ENCODE measurements around the gene TMTC2.
"Not testable (repeated sequence)": the region's sequence is repeated elsewhere in the genome, so short reads cannot be mapped to it uniquely, and the experiment has no call there.

Gene TMTC2

DNA sequence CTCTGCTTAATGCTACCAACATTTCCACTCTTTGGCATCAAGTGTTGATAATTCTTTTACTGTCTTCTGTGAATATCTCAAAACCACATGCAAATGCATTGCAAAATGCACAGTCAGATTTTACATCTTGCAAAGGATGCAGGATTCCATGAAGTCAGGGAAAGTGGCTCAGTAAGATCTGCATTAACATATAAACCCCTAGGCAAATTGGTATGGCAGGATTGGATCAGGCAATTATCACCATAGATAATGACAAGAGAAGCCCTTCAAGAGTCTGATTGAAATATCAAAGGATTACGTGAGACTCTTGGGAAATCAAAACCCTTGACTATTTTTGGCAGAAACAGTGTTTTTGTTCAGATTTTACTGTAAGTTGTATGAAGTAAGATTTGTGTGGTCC, 71.0 kb downstream of the TMTC2 start:
- Mint-ChIP-seq H3K9me3 (no peaks in the 10 kb centered on the region), H3K36me3 (ENCODE audit: insufficient read depth) (no peaks in the 10 kb centered on the region), H3K4me3 (no peak overlapping the region), H3K27ac (no peak overlapping the region), H3K27me3 (no peaks in the 10 kb centered on the region), H3K4me1 (ENCODE audit: low read depth in 2 of 2) (no peaks in the 10 kb centered on the region)
- DNase-seq = no peak
- no peak for ATAC-seq (replicated peaks)

DNA sequence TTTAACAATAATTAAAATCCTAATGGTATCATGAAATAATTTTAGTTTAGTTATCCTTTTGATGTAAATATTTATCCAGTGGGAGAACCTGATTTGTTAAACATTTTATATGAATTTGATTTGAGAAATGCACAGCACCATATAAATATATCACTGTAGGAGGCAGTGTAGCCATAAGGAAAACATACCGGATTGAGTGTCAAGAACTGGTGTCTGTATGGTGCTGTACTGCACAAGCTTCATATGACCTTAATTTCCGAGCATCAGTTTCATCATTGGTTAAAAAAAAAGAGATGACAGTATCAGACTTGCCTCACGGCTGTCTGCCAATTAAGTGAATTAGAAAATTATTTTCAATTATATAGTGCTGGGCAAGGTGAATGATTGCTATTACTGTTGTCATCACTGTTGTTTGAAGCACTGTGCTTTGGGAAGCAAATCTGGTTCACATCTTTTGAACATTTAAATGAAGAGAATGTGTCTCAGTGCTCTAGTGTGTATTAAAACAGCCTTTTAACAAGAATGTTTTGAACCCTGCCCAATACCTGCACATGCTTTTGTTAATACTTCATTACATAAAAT, 72.1 kb downstream of the TMTC2 start:
- ATAC-seq (replicated peaks) = no peak
- Mint-ChIP-seq H3K27ac (no peak overlapping the region), H3K27me3 (no peaks in the 10 kb centered on the region), H3K4me3 (no peak overlapping the region), H3K36me3 (ENCODE audit: insufficient read depth) (no peaks in the 10 kb centered on the region), H3K4me1 (ENCODE audit: low read depth in 2 of 2) (no peaks in the 10 kb centered on the region), H3K9me3 (no peaks in the 10 kb centered on the region)
- DNase-seq = no peak

DNA sequence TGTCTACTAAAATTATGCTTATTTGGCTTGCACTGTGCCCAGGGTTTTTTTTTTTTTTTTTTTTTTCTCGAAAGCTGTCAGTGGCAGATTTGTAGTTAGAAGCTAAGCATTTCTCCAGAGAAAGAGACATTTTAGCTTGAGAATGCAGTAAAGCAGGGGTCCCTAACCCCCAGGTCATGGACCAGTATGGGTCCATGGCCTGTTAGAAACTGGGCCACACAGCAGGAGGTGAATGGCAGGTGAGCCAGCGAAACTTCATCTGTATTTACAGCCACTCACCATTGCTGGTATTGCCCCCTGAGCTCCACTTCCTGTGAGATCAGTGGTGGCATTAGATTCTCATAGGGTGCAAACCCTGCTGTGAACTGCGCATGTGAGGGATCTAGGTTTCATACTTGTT, 73.7 kb downstream of the TMTC2 start:
- DNase-seq (no peak), ATAC-seq (replicated peaks) (no peak)
- H3K4me3 Mint-ChIP-seq = no peak overlapping the region
- no peaks in the 10 kb centered on the region for H3K4me1 Mint-ChIP-seq (ENCODE audit: low read depth in 2 of 2)
- H3K27me3 Mint-ChIP-seq = no peaks in the 10 kb centered on the region
- H3K36me3 Mint-ChIP-seq (ENCODE audit: insufficient read depth) = peaks cover 3% of the 10 kb centered on the region
- no peak overlapping the region for H3K27ac Mint-ChIP-seq
- no peaks in the 10 kb centered on the region for H3K9me3 Mint-ChIP-seq

DNA sequence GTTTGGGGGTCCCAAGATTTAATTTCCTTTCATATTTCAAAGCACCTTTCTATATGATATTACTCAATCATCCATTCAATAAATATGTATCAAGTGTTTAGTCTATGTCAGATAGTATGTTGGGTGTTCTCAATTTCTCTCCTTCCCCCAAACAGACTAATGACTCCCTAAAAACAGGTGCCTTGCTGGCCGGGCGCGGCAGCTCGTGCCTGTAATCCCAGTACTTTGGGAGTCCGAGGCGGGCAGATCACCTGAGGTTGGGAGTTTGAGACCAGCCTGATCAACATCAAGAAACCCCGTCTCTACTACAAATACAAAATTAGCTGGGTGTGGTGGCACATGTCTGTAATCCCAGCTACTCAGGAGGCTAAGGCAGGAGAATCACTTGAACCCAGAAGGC, 78.5 kb downstream of the TMTC2 start:
- H3K27ac Mint-ChIP-seq; H3K36me3 Mint-ChIP-seq (ENCODE audit: insufficient read depth); H3K27me3 Mint-ChIP-seq; ATAC-seq (replicated peaks); H3K9me3 Mint-ChIP-seq; H3K4me1 Mint-ChIP-seq (ENCODE audit: low read depth in 2 of 2); DNase-seq; H3K4me3 Mint-ChIP-seq: not testable (repeated sequence)

DNA sequence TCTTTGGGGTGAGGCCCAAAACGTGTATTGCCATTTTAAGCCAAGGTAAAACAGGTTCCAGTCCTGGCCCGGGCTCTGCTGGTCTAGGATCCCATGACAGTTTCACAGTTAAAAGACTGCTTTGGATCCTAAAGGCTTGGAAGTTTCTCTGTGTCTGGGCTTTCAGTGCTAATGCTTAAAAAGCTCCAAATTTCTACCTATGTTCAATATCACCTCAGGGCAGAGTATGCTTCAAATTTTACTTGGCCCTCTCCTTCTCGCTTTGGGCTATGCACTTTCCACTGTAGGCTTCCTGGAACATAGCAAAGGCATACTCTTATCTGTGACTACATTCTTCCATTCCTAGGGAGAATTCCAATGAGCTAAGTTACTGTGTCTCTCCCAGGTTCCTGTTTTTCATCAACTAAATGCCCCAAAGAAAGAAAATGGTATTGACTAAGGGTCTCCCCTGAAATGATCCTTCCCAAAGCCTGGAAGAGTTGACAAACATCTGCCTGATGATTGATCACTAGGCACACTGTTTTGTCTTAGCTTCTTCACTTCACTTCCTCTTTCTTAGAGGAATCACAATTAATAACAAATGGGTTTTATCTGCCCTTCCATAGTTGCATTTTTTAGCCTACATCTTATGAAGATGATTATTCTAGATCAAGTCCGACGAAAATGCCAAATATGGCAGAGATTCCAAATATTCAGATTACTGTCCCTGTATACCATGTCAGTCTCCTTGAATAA, 79.4 kb downstream of the TMTC2 start:
- DNase-seq (no peak), ATAC-seq (replicated peaks) (no peak)
- no peak overlapping the region for H3K4me3 Mint-ChIP-seq
- H3K36me3 Mint-ChIP-seq (ENCODE audit: insufficient read depth) = peaks cover 4% of the 10 kb centered on the region
- no peaks in the 10 kb centered on the region for H3K4me1 Mint-ChIP-seq (ENCODE audit: low read depth in 2 of 2)
- H3K27ac Mint-ChIP-seq = no peak overlapping the region
- no peaks in the 10 kb centered on the region for H3K27me3 Mint-ChIP-seq
- H3K9me3 Mint-ChIP-seq = no peaks in the 10 kb centered on the region

DNA sequence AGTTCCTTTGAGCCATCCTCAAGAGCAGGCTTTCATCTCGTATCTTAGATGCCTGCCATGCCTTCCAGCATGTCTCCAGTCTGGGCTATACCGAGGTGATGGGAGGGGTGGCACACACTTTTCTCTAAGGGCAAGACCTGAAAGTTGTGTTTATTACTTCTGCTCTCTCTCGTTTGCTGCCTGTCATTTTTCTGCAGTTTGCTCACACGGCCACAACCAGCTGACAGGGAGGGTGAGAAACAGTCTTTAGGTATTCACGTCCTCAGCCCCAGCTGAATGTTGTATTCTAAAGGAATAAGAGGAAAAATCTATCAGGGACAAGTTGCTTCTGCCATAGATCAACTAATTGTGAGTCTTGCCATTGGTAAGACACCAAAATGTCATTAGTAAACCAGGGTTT, 88.0 kb downstream of the TMTC2 start:
- Mint-ChIP-seq H3K27ac (no peak overlapping the region), H3K27me3 (no peaks in the 10 kb centered on the region), H3K9me3 (no peaks in the 10 kb centered on the region), H3K4me1 (ENCODE audit: low read depth in 2 of 2) (no peaks in the 10 kb centered on the region), H3K4me3 (no peak overlapping the region), H3K36me3 (ENCODE audit: insufficient read depth) (no peaks in the 10 kb centered on the region)
- no peak for ATAC-seq (replicated peaks)
- no peak for DNase-seq

DNA sequence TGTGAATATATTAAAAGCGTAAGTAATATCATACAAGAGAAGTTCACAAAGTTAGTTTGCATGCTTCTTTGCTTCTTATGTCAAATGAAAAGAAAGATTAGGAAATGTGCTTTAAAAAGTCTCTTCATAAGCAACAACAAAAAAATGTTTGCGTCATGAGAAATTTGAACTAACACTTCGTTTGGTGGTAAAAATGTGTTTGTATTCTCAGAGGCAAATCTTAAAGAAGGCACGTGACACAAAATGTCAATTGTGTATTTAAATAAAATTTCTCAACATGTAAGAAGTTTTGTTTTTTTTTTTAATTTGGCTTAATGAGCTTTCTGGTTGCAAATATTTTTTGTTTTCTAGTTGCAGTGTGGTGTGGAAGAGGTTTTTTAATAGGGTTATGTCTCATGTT, 93.8 kb downstream of the TMTC2 start:
- H3K27ac Mint-ChIP-seq = no peak overlapping the region
- no peaks in the 10 kb centered on the region for H3K9me3 Mint-ChIP-seq
- H3K27me3 Mint-ChIP-seq = no peaks in the 10 kb centered on the region
- ATAC-seq (replicated peaks) (no peak), DNase-seq (no peak)
- H3K36me3 Mint-ChIP-seq (ENCODE audit: insufficient read depth) = no peaks in the 10 kb centered on the region
- H3K4me1 Mint-ChIP-seq (ENCODE audit: low read depth in 2 of 2) = no peaks in the 10 kb centered on the region
- no peak overlapping the region for H3K4me3 Mint-ChIP-seq

DNA sequence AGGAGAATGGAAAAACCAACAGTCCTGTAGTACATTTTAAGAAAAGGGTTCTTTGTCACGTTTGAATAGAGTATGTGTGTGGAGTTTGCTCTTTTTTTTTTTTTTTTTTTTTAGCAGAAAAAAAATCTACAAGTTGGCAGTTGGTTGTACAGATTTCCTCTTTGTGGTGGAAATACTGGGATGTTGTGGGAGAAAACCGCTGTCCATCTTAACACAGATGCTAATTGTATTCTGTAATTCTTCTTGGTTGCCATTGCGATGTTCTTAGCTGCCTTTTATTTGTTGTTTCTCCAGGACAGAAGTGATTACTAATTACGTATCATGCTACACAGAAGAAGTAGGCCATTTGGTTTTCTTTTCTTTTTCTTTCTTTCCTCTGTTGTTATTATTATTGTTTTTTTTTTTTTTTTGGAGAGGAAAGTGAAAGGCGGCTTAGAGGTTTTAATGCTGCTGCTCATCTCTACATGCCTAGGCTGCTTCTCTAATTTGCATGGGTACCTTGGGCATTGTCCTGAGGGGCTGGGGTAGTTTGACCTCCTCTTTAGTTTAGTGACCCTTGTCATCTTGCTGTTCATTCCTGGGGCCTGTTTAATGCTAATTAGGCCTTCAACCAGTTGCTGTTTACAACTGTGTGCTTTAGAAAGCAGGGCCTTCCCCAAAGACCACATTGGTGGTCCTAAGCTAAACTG, 94.7 kb downstream of the TMTC2 start:
- Mint-ChIP-seq H3K9me3 (no peaks in the 10 kb centered on the region), H3K27me3 (no peaks in the 10 kb centered on the region), H3K27ac (no peak overlapping the region), H3K36me3 (ENCODE audit: insufficient read depth) (no peaks in the 10 kb centered on the region), H3K4me3 (no peak overlapping the region), H3K4me1 (ENCODE audit: low read depth in 2 of 2) (no peaks in the 10 kb centered on the region)
- no peak for DNase-seq
- ATAC-seq (replicated peaks) = no peak

DNA sequence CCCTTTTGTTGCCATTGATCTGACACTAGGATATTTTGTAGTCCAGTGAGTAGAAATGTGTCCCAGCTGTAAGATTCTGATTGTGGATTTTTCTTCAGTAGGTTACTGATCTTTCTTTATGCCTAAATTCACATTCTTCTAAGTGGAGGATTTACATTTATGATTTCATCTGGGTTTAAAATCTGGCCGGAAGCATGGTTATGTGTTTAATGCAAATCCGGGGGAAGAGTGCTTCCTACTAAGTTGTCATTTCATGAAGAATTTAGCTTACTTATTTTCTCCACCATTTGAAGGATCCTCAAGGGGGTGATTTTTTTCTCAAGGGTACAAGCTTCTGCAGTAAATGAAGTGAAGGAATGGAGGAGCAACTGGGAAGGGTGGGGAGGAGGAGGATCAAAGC, 96.7 kb downstream of the TMTC2 start:
- Mint-ChIP-seq H3K4me3 (no peak overlapping the region), H3K27ac (no peak overlapping the region), H3K9me3 (no peaks in the 10 kb centered on the region), H3K36me3 (ENCODE audit: insufficient read depth) (no peaks in the 10 kb centered on the region), H3K27me3 (no peaks in the 10 kb centered on the region), H3K4me1 (ENCODE audit: low read depth in 2 of 2) (no peaks in the 10 kb centered on the region)
- ATAC-seq (replicated peaks) (no peak), DNase-seq (no peak)

DNA sequence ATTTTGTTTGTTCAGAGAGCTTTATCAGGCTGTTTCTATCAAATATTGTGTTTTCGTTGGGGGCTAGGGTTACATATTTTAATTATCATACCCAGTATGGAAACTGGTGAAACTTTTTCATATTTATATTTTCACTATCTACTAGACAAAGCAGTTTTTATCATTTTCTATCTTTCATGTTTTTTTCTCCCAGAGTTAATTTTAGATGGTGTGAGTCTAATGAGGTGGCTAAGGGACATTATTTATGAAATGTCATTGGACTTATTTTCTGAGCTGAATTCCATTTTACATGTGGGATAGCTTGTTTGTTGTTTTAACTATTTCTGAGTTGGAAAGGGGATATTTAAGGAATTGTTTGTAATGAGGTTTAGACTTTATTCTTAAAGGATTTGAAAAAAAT, 100.3 kb downstream of the TMTC2 start:
- no peak overlapping the region for H3K4me3 Mint-ChIP-seq
- no peaks in the 10 kb centered on the region for H3K9me3 Mint-ChIP-seq
- H3K27ac Mint-ChIP-seq = no peak overlapping the region
- no peaks in the 10 kb centered on the region for H3K27me3 Mint-ChIP-seq
- DNase-seq (no peak), ATAC-seq (replicated peaks) (no peak)
- no peaks in the 10 kb centered on the region for H3K4me1 Mint-ChIP-seq (ENCODE audit: low read depth in 2 of 2)
- H3K36me3 Mint-ChIP-seq (ENCODE audit: insufficient read depth) = no peaks in the 10 kb centered on the region

DNA sequence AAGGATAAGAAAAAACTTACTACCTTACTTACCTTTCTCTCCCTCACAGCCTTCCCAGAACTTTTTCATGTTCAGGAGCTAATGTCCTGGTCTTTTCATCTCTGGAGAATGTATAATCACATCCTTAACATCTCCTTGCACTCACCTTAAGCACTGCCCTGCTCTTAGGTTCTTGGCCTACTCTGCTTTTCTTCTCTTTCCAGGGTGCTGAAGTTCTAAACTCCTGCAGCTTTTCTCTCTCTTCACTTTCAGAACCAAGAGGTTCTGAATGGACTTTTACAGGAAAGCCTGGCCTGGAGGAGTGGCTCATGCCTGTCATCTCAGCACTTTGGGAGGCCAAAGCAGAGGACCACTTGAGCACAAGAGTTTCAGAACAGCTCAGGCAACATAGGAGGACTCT, 101.9 kb downstream of the TMTC2 start:
- Mint-ChIP-seq H3K27me3 (no peaks in the 10 kb centered on the region), H3K36me3 (ENCODE audit: insufficient read depth) (no peaks in the 10 kb centered on the region), H3K4me3 (no peak overlapping the region), H3K4me1 (ENCODE audit: low read depth in 2 of 2) (no peaks in the 10 kb centered on the region), H3K9me3 (no peaks in the 10 kb centered on the region), H3K27ac (no peak overlapping the region)
- no peak for DNase-seq
- no peak for ATAC-seq (replicated peaks)

DNA sequence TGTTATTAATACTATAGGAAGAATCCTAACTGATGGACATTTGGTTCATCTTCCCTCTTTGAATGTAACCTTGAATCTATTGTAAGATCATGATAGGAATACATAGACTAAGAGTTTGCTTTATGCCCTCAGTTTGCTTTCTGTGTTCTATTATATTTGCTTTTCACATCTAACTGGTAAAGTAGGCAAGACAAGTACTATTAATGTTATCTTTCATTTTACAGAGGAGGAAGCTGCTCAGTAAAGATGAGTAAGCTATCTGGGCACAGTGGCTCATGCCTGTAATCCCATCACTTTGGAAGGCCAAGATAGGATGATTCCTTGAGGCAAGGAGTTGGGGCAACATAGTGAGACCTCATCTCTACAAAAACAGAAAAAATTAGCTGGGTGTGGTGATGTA, 103.0 kb downstream of the TMTC2 start:
- DNase-seq (no peak), ATAC-seq (replicated peaks) (no peak)
- Mint-ChIP-seq H3K4me1 (ENCODE audit: low read depth in 2 of 2) (no peaks in the 10 kb centered on the region), H3K27me3 (no peaks in the 10 kb centered on the region), H3K36me3 (ENCODE audit: insufficient read depth) (no peaks in the 10 kb centered on the region), H3K9me3 (no peaks in the 10 kb centered on the region), H3K4me3 (no peak overlapping the region), H3K27ac (no peak overlapping the region)

DNA sequence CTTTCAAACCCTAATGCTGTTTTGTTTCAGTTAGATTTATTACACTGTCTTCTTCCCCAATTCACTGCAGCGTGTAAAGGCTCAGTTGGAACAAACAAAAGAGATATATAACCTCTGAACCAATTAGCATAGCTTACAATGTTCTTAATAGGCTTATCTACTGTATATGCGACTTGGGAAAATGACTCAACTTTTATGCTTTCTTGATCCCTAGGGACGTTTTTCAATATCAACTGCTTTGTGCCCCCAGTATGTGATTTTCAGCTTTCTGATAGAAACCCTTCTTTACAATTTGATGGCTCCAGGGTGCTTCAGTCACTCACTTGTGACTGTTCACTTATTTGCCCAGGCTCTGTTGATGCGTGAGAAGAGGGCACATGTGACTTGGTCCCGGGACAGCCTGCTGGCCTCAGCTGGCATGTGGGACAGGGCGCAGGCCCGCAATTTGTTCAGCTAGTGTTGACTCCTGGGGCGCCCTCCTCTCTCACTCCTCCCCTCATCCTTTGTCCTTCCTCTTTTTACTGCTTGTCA, 107.1 kb downstream of the TMTC2 start:
- no peak overlapping the region for H3K4me3 Mint-ChIP-seq
- H3K27me3 Mint-ChIP-seq = no peaks in the 10 kb centered on the region
- ATAC-seq (replicated peaks) (no peak), DNase-seq (no peak)
- no peaks in the 10 kb centered on the region for H3K4me1 Mint-ChIP-seq (ENCODE audit: low read depth in 2 of 2)
- no peaks in the 10 kb centered on the region for H3K36me3 Mint-ChIP-seq (ENCODE audit: insufficient read depth)
- no peaks in the 10 kb centered on the region for H3K9me3 Mint-ChIP-seq
- H3K27ac Mint-ChIP-seq = no peak overlapping the region

DNA sequence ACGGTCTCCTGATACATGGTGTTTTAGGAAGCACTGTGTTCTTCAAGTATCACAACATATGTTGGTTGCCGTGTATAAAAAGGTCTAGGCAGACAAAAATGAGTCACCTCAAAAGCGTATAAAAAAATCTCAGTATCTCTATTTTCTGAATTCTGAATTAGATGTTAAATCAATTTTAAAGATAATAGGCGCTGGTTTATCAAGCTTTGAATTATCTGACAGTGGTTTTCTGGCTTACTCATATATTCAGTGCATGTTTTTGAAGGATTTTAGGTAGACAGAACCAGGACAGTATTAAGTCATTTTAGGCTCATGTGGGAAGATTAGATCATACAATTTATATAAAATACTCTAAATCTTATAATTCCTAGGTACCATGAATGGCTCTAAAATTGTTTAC, 110.8 kb downstream of the TMTC2 start:
- Mint-ChIP-seq H3K9me3 (no peaks in the 10 kb centered on the region), H3K27me3 (no peaks in the 10 kb centered on the region), H3K36me3 (ENCODE audit: insufficient read depth) (no peaks in the 10 kb centered on the region), H3K27ac (no peak overlapping the region), H3K4me3 (no peak overlapping the region), H3K4me1 (ENCODE audit: low read depth in 2 of 2) (no peaks in the 10 kb centered on the region)
- ATAC-seq (replicated peaks) (no peak), DNase-seq (no peak)

Measured in effector memory CD8-positive, alpha-beta T cell (primary cell).